Testis (tissue), 2 donors: ENCODE measurements around the gene CELSR3.

Experiments used
- POLR2A ChIP-seq: fragments of 450-650 bp; IDR thresholded peaks from one replicate; pipeline ENCODE4 v1.6.1; 2017; ENCODE audit warnings: antibody characterized with exemption, mild to moderate bottlenecking, moderate library complexity
- TF ChIP-seq, protein P1 (sequence below), 3 experiments: fragments of 450-650 bp in 2 of 3; fragments of 200-600 bp in 1 of 3; sonication (generic) in 1 of 3; IDR thresholded peaks; one replicate each; pipeline ENCODE4 v1.5.1; 2016 to 2019; ENCODE audit warnings: antibody characterized with exemption in 3 of 3, mild to moderate bottlenecking in 2 of 3, moderate library complexity in 1 of 3

- TF ChIP-seq, protein P1, sequence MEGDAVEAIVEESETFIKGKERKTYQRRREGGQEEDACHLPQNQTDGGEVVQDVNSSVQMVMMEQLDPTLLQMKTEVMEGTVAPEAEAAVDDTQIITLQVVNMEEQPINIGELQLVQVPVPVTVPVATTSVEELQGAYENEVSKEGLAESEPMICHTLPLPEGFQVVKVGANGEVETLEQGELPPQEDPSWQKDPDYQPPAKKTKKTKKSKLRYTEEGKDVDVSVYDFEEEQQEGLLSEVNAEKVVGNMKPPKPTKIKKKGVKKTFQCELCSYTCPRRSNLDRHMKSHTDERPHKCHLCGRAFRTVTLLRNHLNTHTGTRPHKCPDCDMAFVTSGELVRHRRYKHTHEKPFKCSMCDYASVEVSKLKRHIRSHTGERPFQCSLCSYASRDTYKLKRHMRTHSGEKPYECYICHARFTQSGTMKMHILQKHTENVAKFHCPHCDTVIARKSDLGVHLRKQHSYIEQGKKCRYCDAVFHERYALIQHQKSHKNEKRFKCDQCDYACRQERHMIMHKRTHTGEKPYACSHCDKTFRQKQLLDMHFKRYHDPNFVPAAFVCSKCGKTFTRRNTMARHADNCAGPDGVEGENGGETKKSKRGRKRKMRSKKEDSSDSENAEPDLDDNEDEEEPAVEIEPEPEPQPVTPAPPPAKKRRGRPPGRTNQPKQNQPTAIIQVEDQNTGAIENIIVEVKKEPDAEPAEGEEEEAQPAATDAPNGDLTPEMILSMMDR (IDR thresholded peaks at IDR 0.05), result no peak
- no peak for TF ChIP-seq POLR2A
Observed at GRCh38 chr3:48596157-48596556, 66.5 kb downstream of the CELSR3 start.
